GM19328 (cell line): Measurements from ENCODE around the gene SETD3.

Experiments
- ATAC-seq: cut with Tn5 transposase; IDR thresholded peaks from one replicate; pipeline ENCODE4 v1.9.1; 2021; ENCODE audit warnings: mild to moderate bottlenecking, moderate library complexity; ENCODE audit not compliant: unreplicated experiment

Gene SETD3

DNA sequence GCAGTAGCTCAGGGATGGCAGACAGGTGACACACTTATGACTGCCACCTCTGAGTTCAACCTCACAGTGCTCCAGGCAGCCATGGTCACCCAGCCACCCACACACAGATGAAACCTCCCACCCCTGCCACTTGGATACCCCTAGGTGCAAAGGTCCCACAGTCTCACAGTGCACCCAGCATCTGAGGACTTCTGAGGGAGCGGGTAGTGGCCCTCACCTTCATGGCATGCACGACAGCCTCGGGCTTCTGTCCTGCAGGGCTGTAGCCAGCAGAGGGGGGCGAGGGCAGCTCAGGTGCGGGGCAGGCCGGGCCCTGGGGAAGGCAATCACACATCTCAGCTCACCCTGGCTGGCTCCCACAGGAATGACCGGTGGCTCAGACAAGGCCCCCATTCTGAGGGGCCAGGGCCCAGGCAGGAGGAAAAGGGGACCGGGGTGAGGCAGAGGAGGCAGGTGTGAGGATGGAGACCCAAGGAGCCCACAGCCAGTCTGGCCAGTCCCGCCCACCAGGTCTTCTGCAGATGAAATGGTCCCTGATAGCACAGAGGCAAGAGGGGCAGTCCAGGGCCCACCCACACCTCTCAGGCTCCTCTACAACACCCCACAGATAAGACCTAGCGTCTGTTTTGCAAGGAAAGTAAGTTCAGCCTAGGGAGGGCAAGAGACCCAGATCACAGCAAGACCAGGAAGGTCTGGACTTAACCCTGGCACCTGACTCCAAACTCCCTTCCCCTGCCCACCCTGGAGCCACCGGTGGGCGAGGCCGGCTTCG, 36.4 kb upstream of the SETD3 start:
- no peak for ATAC-seq

- ATAC-seq: no peak
These were observed 35.7 kb upstream of the SETD3 start for GRCh38 chr14:99516156-99516870.

- no peak for ATAC-seq
These were observed 34.9 kb upstream of the SETD3 start for GRCh38 chr14:99515301-99516155.

GRCh38 chr14:99514552-99515300, 34.1 kb upstream of the SETD3 start:
- no peak for ATAC-seq

DNA sequence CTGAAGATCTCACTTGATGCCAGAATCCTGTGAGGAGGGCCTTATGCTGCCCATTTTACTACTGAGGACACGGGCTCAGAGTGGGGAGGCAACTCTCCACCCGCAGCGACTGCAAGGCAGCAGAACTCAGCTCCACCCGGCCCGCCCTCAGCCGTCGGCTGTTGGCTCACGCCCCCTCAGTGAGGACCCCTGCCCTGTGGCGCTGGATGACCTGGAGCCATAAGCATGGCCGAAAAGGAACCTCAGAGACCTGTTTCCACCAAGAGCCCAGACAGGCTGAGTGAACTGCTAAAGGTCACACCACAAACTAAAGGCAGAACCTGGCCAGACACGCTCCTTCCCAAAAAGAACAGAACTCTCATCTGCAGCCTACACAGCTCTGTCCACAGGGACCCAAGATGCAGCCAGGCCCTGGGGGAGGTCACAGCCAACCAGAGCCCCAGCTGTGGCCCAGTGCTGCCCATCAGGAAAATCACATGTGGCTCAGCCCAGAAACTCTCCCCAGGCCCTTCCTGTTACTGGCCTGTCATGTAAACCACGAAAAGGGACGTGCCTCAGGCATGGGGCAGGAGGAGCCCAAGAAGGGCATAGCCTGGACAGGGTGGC, 33.4 kb upstream of the SETD3 start:
- no peak for ATAC-seq

GRCh38 chr14:99513183-99513694, 32.6 kb upstream of the SETD3 start:
- no peak for ATAC-seq

GRCh38 chr14:99512571-99513182, 32.0 kb upstream of the SETD3 start:
- no peak for ATAC-seq

- ATAC-seq: no peak
These were observed 31.4 kb upstream of the SETD3 start for GRCh38 chr14:99512110-99512449.

DNA sequence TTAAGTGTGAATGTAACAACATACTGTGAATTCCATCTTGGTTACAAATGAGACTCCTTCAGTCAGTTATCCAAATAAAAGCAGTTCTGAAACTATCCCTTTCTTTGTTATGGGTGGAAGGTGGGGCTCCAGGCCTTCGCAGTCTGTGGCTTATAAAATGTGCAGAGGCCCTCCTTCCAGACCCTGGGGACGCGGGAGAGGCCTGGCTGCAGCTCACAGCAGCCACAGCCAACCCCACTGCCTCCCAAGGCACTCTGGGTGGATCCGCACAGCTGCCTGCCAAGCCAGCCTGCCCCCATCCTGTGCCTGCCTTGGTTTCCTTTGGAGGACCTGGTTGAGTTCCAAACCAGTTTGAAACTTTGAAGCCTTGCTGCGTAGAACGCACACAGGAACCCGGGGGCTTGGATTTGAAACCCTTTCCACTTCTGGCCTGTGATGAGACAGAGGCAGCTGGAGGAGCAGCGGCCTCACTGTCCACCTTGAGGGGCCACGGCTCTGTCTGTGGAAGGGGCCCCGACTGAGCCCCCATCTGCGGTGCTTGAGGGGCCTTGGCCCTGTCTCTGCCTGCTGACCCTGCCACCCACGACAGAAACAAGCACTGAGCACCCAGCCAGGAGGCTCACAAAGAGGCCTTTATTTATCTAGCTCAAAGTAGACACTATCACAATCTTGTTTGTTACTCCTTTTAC, 30.9 kb upstream of the SETD3 start:
- no peak for ATAC-seq

GRCh38 chr14:99510556-99511139, 30.0 kb upstream of the SETD3 start:
- no peak for ATAC-seq

DNA sequence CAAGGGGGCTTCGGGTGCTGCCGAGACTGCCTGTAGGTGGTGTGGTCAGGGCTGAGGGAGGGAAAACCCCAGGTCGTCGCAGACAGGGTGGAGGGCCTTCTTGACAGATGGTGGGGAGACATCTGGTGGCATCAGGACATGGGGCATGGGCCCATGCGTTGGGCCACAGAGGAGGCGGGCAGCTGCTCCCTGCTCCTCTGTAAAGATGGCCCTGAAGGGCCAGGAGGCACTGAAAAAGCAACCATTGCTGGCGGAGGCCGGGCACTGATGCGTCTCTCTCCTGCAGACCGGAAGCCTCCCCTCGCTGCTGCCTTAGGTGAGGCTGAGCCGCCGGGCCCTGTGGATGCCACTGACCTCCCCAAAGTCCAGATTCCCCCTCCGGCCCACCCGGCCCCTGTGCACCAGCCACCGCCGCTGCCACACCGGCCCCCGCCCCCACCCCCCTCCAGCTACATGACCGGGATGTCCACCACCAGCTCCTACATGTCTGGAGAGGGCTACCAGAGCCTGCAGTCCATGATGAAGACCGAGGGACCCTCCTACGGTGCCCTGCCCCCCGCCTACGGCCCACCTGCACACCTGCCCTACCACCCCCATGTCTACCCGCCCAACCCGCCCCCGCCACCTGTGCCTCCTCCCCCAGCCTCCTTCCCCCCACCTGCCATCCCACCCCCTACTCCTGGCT, 29.4 kb upstream of the SETD3 start:
- no peak for ATAC-seq

- no peak for ATAC-seq
These were observed 28.4 kb upstream of the SETD3 start for GRCh38 chr14:99508896-99509629.

GRCh38 chr14:99507860-99508640, 27.4 kb upstream of the SETD3 start:
- no peak for ATAC-seq

DNA sequence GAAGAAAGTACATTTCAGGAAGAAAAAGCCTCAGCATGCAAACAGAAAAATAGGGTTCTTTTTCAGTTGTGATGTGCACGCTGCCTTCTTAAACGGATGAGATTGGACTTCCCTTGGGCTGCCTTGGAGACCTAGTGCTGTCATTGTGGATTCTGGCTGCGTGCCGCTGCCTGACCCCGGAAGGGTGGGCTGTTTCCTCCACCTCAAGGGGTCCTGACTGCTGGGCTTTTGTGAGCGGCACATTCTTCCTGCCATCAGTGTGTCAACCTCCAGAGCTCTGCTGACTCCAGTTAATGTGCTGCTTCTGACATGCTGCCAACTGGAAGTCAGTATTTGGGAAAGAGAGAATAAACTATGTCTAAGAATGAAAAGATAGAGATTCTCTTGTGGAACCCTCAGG, 25.6 kb upstream of the SETD3 start:
- ATAC-seq: no peak

DNA sequence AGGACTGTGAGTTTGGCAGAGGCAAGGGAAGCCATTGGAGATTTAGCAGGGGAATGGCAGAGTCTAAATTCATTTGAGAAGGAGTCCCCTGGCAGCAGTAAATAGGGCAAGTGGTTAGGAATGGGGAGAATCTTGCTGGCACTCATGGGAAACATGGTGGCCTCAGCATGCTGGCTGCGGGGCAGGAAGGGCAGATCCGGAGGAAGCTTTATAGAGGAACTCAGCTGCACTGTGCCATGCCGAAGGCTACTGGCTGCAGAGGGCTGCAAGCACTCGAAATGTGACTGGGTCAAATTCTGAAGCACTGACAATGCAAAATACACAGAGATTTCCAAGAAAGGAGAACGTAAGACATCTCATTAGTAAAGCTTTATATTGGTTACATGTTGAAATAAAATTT, 24.4 kb upstream of the SETD3 start:
- ATAC-seq: no peak

DNA sequence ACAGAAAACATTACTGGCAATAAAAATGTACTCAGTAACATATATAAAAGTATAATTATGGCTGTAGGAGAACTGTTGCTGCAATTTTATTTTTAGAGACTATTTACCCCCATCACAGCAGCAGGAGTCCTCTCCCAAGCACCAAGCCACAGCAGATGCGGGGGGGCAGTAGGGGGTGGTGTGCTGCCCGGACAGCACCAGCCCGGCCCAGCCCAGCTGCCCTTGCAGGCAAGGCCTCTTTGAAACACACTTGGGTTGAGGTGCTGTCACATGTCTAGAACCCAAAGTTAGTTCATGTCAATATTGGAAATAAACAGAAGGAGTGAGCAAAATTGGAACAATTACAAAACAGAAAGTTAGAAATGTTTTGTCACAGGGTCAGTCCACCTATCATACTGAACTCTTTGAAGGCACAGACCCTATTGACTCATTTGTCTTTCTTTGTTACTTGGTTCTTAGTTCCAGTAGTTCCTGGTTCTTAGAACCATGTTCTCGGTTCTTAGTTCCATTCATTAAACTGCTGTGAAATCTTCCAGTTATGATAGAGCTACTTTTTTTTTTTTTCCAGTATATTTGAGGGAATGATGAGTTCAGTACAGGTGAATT, 23.3 kb upstream of the SETD3 start:
- ATAC-seq: no peak
